CD1c-positive myeloid dendritic cell (primary cell): ENCODE data around the gene ARID1B.

Experiments used
- DNase-seq: peaks from one replicate; pipeline ENCODE4 v3.0.0-alpha.2; 2016; ENCODE audit errors: extremely low spot score

The ARID1B gene

DNA sequence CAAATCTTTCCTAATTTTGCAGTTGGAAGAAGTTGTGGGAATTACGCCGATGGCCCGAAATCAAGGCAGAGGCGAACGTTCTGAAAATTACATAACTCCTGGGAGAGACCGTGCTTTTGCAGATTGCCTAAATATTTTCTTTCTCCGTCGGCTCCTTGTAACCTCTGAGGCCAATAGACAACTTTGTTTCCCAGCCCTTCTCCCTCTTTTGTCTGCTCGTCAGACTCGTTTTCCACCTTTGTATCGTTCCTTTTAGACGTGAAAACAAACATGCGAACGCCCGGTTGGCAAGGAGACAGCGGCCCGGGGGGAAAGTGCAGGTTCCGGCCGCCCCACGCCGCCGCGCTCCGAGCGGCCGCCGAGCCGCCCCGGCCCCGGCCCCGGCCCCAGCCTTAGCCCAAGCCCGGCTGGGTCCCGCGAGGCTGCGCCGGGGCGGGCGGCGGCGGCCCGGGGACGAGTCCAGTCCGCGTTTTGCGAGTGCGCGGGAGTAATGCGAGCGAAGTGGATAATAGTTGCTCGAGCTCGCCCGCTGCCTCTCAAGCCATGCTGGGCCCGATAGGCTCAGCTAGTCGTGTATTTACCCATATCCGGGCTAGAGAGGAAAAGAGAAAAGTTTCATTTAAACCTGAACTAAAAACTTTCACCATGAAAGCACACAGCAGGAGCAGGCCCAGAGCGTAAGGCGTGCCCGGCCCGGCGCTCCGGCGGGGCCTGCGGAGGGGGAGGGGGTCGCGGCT lies at the start of gene ARID1B:
Gene ARID1B, plus strand, starts transcription at position 539 of the 737 bp plus-strand sequence. CDS start 303 bp downstream, outside the sequence.
- peak; percentile 83 for DNase-seq

DNA sequence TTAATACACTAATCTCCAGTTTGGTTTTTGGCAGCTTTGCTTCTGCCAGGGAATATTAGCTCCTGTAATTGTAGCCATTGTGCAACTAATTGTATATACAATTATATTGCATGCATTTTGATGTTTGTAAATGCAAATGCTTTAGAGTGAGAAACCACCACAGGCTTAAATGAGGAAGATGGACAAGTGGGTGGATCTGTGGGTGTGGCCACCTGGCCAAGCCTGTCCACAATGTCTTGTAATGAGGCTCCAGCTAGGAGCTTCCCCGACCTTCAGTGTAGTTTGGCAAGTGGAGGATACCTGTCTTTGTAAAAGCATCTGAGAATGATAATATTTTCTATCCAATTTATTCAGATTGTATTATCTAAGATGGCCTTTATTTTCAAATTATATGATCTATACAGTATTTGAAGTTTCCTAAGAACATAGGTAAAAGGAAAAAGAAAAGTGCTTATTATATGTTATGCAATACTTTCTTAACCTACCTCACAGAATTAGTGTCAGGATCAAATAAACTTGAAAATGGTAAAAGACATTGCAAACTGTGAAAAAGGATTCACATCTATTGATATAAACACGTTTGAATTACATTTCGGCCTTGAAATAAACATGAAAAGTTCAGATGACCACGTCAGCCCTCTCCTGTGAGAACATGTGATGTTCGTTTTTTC lies 49.3 kb upstream of the ARID1B start:
- DNase-seq, result peak; percentile 47

DNA sequence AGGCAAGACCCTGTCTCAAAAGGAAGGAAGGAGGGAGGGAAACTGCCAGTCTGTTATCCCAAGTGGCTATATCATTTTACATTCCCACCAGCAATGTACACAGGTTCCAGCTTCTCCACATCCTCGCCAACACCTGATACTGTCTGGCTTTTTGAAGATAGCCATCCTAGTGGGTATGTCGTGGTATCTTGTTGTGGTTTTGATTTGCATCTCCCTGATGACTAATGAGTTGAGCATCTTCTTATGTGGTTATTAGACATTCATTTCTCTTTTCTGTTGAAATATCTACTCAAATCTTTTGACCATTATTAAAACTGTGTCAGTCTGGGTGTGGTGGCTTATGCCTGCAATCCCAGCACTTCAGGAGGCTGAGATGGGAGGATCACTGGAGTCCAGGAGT lies 47.9 kb upstream of the ARID1B start:
- no peak for DNase-seq

DNA sequence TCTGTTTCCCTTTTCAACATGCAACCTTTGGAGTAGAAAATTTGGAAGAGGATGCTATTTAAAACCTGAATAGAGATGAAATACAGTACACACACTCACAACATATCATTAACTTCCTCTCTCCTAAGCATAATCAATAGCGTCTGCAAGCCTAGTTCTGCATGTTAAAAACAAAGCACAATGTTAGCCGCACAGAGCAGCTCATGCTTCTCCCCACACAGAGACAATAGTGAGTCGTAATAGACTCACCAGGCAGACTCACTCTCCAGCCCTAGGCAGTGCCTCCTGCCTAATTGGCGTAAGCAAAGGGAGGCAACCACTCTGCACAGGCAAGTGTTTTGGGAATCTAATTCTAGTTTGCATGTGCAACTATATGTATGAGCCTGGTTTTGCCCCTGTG lies 45.8 kb upstream of the ARID1B start:
- no peak for DNase-seq

DNA sequence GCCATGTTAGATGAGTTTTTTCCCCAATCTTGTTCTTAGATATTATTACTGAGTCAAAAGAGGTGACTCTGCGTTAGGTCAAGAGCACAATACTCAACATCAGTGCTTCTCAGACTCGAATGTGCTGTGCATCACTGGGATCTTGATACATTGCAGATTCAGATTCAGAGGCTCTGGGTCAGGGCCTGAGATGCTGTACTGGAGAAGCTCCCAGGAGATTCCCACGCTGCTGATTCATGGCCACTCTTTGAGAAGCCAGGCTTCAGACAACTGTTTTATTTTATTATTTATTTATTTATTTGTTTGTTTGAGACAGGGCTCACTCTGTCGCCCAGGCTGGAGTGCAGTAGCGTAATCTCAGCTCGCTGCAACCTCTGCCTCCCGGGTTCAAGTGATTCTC lies 41.4 kb upstream of the ARID1B start:
- no peak for DNase-seq

DNA sequence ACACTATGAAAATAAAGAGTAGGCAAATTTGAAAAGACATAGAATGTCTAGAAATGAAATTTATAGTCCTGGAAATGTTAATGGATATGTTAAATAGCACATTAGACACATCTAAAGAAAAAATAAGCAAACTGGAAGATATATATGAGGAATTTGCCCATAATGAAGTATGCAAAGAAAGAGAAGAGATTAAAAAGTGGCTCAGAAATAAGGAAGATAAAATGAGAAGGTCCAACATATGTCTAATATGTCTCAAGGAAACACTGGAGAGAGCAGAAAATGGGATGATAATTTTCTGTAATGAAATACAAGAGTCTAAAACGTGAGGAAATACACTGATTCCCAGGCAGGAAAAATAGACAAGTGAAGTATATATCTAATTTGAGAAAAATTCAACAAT lies 36.6 kb upstream of the ARID1B start:
- no peak for DNase-seq

DNA sequence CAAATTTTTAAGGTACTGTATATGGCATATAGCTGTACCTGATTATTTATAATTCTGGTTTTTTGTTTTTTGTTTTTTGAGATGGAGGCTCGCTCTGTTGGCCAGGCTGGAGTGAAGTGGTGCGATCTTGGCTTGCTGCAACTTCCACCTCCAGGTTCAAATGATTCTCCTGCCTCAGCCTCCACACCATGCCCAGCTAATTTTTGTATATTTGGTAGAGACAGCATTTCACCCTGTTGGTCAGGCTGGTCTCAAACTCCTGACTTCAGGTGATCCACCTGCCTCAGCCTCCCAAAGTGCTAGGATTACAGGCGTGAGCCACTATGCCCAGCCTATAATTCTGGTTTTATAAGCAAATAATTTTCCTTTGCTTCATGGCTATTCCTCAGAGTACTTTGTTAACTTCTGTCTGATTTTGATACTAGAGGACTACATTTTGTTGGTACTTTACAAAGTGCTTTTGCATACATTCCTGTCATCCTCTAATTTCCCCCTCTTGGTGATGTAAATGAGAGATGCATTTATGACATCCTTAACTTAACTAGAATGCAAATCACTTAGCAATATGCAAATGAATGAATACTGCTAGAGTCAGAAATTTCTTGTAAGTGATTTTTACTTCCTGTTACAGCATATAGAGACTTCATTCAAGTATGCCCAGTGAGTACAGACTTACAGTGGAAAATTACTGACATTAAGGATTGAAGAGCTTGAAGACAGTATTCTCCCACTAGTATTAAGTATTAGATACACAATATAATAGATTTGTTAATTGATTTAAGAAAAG lies 35.7 kb upstream of the ARID1B start:
- DNase-seq, result no peak

DNA sequence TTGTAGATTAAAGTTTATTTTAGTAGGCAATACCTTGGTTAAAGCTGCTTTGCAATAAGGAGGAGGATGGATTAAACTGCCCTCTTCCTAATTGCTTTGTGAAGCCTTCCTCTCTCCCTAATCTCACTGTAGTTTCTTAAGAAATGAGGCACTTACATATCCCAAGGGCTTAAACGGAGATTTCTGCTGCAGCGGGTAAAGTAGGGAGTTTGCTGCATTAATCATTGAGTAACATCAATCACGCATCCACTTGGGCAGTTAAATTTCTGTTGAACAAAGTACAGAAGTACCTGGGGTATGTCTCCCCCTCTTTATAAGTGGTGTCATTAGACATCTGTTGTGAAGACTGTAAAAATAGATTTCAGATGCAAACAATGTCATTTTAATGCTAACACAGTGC lies 29.5 kb upstream of the ARID1B start:
- DNase-seq, result no peak

DNA sequence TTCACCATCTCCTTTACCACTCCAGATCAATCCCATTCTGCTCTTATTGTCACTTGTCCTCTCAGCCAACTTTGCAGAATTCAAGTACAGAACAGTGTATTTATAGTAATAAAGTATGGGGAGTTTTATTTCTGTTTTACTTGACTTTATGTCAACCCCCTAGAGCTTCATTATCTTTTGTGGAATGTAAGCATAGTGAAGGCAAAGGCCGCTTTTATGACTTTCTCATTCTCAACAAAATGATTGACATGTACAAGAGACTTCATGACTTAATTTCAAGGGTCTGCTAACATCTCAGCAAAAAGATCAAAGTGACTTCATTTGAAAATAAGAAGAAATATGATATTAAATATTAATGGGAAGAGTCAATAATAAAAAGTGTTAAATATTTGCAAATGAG lies 28.7 kb upstream of the ARID1B start:
- DNase-seq, result no peak

DNA sequence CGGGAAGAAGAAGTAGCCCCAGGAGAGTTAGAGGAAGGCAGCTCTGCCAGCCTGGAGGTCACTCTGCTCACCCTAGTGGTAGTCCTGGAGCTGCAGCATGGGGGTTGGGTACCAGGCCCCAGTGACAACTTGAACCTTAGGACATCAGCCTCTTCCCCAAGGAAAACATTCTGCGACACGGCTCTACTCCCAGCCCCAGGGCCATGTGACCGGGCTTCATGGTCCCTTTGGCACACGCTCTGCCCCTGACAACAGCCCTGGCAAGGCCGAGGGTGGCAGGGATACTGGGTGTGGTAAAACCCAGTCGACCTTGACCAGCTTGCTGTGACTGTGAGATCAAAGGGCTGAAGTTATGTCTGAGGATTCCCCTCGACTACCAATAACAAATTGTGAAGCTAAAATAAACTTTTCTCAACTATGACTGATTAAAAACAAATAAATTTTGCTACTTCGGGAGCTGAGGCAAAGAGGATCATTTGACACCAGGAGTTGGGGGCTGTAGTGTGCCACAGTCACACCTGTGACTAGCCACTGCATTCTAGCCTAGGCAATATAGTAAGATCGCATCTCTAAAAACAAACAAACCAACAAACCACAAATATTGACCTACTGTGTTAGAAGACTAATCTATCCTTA lies 24.4 kb upstream of the ARID1B start:
- peak; percentile 16 for DNase-seq

DNA sequence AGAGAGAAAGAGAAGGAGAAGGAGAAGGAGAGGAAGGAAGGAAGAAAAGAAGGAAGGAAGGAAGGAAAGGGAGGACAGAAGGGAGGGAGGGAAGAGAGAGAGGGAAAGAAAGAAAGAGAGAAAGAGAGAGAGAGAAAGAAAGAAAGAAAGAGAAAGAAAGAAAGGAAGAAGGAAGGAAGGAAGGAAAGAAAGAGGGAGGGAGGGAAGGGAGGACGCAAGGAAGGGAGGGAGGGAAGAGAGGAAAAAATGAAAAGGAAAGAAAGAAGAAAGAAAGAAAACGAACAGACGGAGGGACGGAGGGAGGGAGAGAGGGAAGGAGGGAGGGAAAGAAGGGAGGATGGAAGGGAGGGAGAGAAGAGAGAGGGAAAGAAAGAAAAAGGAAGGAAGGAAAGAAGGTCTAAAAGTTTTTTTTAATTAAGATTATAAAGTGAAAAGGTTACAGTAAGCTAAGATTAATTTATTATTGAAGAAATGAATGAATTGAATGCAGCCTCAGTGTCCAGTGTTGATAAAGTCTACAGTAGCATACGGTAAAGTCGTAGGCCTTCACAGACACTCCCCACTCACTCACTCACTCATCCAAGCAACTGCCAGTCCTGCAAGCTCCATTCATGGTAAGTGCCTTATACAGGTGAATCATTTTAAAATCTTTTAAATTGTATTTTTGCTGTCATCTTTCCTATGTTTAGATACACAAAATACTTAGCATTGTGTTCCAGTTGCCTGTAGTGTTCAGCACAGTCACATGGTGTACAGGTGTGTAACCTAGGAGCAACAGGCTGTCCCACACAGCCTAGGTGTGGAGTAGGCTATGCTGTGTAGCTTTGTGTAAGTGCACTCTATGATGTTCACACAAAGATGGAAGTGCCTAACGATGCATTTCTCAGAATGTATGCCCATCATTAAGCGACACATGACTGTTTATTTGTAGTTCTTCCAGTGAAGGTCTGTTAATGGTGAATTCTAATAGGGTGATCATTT lies 20.3 kb upstream of the ARID1B start:
- no peak for DNase-seq

DNA sequence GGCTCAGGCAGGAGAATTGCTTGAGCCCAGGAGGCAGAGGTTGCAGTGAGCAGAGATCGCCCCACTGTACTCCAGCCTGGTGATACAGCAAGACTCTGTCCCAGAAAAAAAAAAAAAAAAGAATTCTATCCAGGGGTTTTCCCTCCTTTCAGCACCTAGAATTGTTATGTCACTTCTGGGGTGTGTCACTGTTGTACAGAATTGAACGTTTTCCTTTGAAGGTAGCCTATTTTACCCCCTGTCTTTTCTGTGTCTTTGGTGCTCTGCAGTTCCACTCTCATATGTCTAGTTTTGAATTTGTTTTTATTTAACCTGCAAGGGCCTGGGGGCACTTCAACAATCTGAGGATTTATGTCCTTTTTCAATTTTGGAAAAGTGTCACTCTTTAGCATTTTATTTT lies 19.3 kb upstream of the ARID1B start:
- no peak for DNase-seq

DNA sequence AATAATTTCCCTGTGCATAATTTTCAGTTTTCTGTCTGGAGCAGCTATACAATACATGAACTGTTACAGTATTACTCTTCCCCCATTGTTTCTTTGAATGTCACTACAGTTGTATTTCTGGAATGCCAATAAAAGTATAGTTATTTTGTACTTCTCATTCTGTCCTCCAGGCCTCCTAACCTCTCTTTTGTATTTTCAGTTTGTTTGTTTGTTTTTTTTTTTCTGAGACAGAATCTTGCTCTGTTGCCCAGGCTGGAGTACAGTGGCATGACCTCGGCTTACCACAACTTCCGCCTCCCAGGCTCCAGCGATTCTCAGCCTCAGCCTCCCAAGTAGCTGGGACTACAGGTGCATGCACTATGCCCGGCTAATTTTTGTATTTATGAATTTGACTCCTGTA lies 16.8 kb upstream of the ARID1B start:
- no peak for DNase-seq

DNA sequence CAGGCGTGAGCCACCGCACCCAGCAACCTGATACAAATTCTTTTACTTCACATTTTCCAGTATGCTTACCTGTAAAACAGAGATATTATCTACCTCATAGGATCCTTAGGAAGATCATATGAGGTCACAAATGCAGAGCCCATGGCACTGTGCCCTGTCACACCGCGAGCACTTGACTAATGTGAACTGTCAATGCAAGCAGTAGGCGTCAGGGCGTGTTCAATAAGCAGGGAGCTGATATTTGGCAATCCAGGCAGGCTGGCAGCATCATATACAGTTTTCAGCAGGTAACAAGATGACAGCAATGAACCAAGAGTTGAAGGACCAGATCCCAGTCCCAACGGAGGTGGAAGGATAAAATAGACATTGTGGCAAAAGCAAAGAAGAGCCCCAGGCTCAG lies 14.6 kb upstream of the ARID1B start:
- no peak for DNase-seq

DNA sequence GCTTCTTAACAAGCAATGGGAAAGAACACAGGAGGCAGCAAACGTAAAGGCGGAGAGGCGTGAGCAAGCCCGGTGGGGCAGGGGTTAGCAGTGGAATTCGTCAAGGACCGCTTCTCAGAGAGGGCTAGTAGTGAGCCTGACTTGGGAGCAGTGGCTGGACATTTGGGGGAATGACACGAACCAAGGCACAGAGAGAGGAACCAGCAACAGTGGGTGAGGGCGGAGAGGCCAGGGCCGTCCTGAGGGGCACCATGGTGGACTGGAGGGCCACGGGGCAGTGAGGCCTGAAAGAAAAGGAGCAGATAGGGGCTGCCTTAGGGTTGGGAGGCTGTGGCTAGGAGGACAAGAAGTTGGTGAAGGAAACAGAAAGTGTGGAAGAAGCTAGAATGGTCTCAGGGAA lies 12.1 kb upstream of the ARID1B start:
- DNase-seq, result no peak

DNA sequence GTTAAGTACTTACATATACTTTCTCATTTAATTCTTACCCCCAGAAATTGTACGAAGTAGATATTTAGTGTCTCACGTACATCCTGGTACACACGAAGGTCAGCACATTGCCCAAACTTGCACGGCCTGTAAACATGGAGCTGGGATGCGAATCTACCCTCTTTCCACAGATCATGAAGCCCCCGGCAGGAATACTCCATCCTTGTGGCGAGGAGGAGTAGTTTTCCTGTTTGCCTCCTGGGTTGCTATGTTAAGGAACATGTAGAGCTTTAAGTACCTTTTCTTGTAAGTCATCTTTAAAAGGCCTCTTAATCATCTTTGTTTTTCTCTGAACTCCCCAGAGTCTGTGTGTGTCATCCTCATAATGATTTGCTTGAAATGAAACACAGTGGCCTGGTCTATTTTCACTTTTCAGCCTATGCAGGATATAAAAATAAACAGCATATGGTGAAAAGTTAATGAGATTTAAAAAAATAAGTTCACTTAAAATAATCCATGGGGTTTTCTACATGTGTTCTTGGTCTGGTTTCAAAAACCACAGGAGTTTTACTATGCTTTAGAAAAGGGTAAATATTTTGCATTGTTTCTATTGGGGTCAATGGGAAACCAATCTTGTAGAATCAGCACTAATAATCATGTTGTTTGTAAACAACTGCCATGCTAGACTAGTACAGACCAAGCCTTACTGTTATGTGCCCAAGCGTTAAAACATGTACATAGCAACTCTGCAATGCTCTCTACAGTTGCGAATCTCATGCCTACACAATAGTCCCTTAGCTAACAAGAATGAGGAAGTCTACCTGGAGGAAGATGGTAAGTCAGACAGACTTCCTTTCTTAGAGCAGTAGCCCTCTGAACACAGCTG lies 9.3 kb upstream of the ARID1B start:
- no peak for DNase-seq

DNA sequence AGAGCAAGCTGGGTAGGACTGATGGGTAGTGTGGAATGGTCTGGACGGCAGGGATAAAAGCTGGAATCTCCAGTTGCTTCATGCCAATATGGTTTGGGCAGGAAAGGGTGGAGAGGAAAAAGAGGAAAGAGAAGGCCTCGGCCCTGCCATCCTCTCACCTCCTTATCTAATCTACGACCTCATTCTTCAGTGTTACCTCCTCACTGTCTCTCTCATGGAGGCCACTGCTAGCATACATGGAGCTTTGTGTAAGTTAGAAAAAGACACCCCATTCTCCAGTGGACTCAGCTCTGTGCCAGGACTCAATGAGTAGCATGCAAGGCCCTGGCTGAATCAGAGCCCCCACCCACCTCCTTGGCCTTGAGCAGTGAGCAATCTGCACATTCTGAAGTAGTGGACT lies 6.1 kb upstream of the ARID1B start:
- no peak for DNase-seq

DNA sequence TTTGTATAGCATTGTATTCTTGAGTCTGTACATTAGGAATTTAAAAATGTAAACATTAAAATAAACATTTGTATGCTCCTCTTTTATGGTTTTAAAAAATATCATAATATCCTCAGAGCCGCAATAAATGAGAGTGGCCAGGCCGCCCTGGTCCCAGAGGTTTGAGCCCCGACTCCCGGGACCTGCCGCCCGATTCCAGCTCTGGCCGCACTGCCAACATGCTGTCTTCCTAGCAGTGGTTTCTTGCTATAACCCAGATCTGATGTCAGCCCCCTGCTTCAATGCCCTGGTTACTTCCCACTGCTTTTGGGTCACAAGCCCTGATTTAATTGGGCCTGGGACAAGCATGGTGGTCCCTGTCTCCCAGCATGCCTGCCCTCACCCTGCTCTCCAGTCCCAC lies 5.4 kb upstream of the ARID1B start:
- no peak for DNase-seq

DNA sequence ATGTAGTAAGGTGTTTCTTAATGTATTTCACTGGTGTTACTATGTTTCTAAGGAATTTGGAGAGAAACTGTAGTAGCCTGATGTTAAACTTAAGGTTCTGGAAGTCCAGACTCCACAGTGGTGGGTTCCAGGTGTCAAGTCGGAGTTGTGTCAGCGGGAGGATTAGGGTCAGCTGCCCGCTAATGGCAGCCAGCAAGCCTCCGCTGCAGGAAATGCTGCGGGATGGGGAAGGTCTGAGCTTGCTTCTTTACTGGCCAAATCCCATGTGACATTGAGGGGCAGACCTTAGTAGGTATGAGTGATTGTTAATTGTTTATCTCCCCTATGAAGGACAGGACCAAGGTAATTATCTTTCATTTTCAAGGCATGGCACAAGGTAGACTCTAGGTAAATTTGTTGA lies 3.7 kb upstream of the ARID1B start:
- no peak for DNase-seq
